Gastroesophageal sphincter (tissue), 4 donors: ENCODE data around the gene PRRX1. TPM values are rescaled to one million over a fixed set of nuclear protein-coding genes. Genes with fewer than 3 reads are reported as not detected.
A peak's percentile ranks its signal among the peaks of the same experiment; 100 is the strongest.

Experiments used
- ATAC-seq: fragments of 150-250 bp; one replicate; pipeline ENCODE4 v1.9.1; 2016; ENCODE audit warnings: mild to moderate bottlenecking, moderate library complexity
- H3K27ac ChIP-seq, 4 donors: fragments of 200-600 bp; sonication (generic) in 3 of 4; 1 replicate in 3 of 4; 2 replicates in 1 of 4; pipeline ENCODE4 v1.5.1; 2016 to 2019
- H3K27me3 ChIP-seq: fragments of 200-600 bp; sonication (generic); one replicate; pipeline ENCODE4 v1.5.1; 2019
- H3K36me3 ChIP-seq, 2 donors: fragments of 200-600 bp; sonication (generic); one replicate each; pipeline ENCODE4 v1.5.1; 2019; ENCODE audit warnings: control low read depth in 1 of 2
- H3K4me1 ChIP-seq, 3 donors: fragments of 200-600 bp; sonication (generic); 1 replicate in 2 of 3; 2 replicates in 1 of 3; pipeline ENCODE4 v1.5.1; 2016 to 2019; ENCODE audit warnings: control low read depth in 2 of 3
- H3K4me3 ChIP-seq, 2 donors: fragments of 200-600 bp; sonication (generic); one replicate each; pipeline ENCODE4 v1.5.1; 2019; ENCODE audit warnings: mild to moderate bottlenecking in 1 of 2, moderate library complexity in 1 of 2
- H3K9me3 ChIP-seq, 3 donors: fragments of 200-600 bp; sonication (generic); one replicate each; pipeline ENCODE4 v1.5.1; 2017 to 2019; ENCODE audit warnings: control low read depth in 2 of 3
- CTCF ChIP-seq, 4 experiments: fragments of 200-600 bp in 2 of 4; fragments of 450-650 bp in 2 of 4; sonication (generic) in 1 of 4; IDR thresholded peaks; one replicate each; pipeline ENCODE4 v1.5.1; 2017 to 2019; ENCODE audit warnings: antibody characterized with exemption in 4 of 4, mild to moderate bottlenecking in 2 of 4, moderate library complexity in 2 of 4
- EP300 ChIP-seq: sonication (generic); formaldehyde crosslinking; IDR thresholded peaks from one replicate; pipeline ENCODE4 v1.6.1; 2017; ENCODE audit warnings: antibody characterized with exemption, mild to moderate bottlenecking
- POLR2A ChIP-seq, 2 donors: fragments of 450-650 bp; IDR thresholded peaks; one replicate each; pipeline ENCODE4 v1.6.1; 2017; ENCODE audit warnings: antibody characterized with exemption in 2 of 2, mild to moderate bottlenecking in 2 of 2, moderate library complexity in 1 of 2
- POLR2AphosphoS5 ChIP-seq: sonication (generic); formaldehyde crosslinking; IDR thresholded peaks from one replicate; pipeline ENCODE4 v1.6.1; 2017; ENCODE audit warnings: antibody characterized with exemption
- WGBS, 2 donors: methylation state at CpG; one replicate each; pipeline ENCODE4 v1.1.5; 2018; ENCODE audit warnings: low coverage in 1 of 2; 5-methylcytosine and 5-hydroxymethylcytosine counted together
- total RNA-seq, 4 donors: library from RNA; depleted of rRNA; stranded (reverse); fragments of >200 nt; gene quantifications; one replicate each; pipeline ENCODE4 v1.1.0, GENCODE V29; 2016

PRRX1 gene
- total RNA-seq, 4 donors from 2014 or later = 13.4 to 27.9 (median 21.4) TPM

- no peak for TF ChIP-seq CTCF (IDR thresholded peaks at IDR 0.05)
- TF ChIP-seq EP300 = no peak
- TF ChIP-seq POLR2AphosphoS5 = no peak
- TF ChIP-seq POLR2A (IDR thresholded peaks at IDR 0.05) = no peak
- no peak for ATAC-seq
- Histone ChIP-seq H3K4me3 (no peak overlapping the region), H3K27me3 (no peaks in the 10 kb centered on the region), H3K9me3 (no peaks in the 10 kb centered on the region), H3K27ac (no peak overlapping the region), H3K4me1 (peaks cover 0 to 15% (median 0%) of the 10 kb centered on the region in 3 donors), H3K36me3 (no peaks in the 10 kb centered on the region)
- WGBS, 2 donors = 84 to 93% methylated on average over 4 to 6 of the region's 6 CpGs
Measured at GRCh38 chr1:170695955-170696590, 32.1 kb downstream of the PRRX1 start.

GRCh38 chr1:170696591-170697290, 32.8 kb downstream of the PRRX1 start:
- H3K27me3 ChIP-seq = no peaks in the 10 kb centered on the region
- H3K9me3 ChIP-seq = no peaks in the 10 kb centered on the region
- H3K36me3 ChIP-seq = no peaks in the 10 kb centered on the region
- H3K4me1 ChIP-seq = peaks cover 0 to 15% (median 0%) of the 10 kb centered on the region in 3 donors
- no peak overlapping the region for H3K27ac ChIP-seq
- ATAC-seq = no peak
- no peak overlapping the region for H3K4me3 ChIP-seq
- TF ChIP-seq EP300 (no peak), POLR2AphosphoS5 (no peak), CTCF (IDR thresholded peaks at IDR 0.05) (no peak), POLR2A (IDR thresholded peaks at IDR 0.05) (no peak)
- WGBS, 2 donors = 46 to 76% methylated on average over 5 to 6 of the region's 6 CpGs

GRCh38 chr1:170697316-170697715, 33.4 kb downstream of the PRRX1 start:
- H3K27me3 ChIP-seq = no peaks in the 10 kb centered on the region
- no peak for ATAC-seq
- peaks cover 0 to 15% (median 0%) of the 10 kb centered on the region in 3 donors for H3K4me1 ChIP-seq

GRCh38 chr1:170698301-170699275, 34.7 kb downstream of the PRRX1 start:
- no peaks in the 10 kb centered on the region for H3K27me3 ChIP-seq
- WGBS, 2 donors = 29 to 48% methylated on average over 10 to 11 of the region's 11 CpGs
- TF ChIP-seq EP300 = no peak
- TF ChIP-seq POLR2A (IDR thresholded peaks at IDR 0.05) = no peak
- TF ChIP-seq CTCF (IDR thresholded peaks at IDR 0.05) = no peak
- TF ChIP-seq POLR2AphosphoS5 = no peak
- H3K36me3 ChIP-seq = no peaks in the 10 kb centered on the region
- peak; percentile 25 for ATAC-seq
- peaks cover 0 to 15% (median 0%) of the 10 kb centered on the region in 3 donors for H3K4me1 ChIP-seq
- H3K9me3 ChIP-seq = no peaks in the 10 kb centered on the region
- peak overlapping the region in 1 of 2 donors; percentile 2 for H3K4me3 ChIP-seq
- peak overlapping the region in 3 of 4 donors; percentile 28 to 65 (median 34) for H3K27ac ChIP-seq

More at GRCh38 chr1:170697316-170697715, 33.4 kb downstream of the PRRX1 start:
- Histone ChIP-seq H3K4me3 (no peak overlapping the region), H3K36me3 (no peaks in the 10 kb centered on the region), H3K9me3 (no peaks in the 10 kb centered on the region), H3K27ac (no peak overlapping the region)
- TF ChIP-seq EP300 (no peak), POLR2AphosphoS5 (no peak), POLR2A (IDR thresholded peaks at IDR 0.05) (no peak), CTCF (IDR thresholded peaks at IDR 0.05) (no peak)
